ENCODE data around the gene COPS6. TPM values are rescaled to one million over a fixed set of nuclear protein-coding genes. Genes with fewer than 3 reads are reported as not detected.
A peak's percentile ranks its signal among the peaks of the same experiment; 100 is the strongest.

Gene COPS6
- total RNA-seq, 1 experiment from 2014 or later: 182 TPM

DNA sequence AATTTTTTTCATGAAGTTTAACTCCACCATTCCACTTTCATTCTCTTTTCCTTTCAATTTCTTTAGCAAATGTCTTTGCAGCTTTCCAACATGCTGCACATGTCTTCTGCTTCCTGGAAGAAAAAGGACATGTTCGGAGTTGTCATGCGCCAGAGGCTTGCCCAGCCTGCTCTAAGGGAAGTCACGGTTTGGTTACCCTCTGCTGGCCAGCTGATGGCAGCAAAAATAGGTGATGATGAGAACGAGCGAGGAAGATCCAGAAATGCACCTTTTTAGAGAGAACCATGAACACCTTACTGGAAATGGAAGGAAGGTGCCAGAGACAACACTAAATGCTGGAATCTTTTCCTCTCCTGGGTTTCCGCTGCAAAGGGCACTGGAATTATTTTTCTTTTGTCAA is 44.1 kb upstream of the COPS6 start:
- H3K4me1 ChIP-seq (ENCODE audit: control insufficient read depth, insufficient read depth, low read length): peaks cover 5% of the 10 kb centered on the region
- BruUV-seq (replicated peaks): no TSS peak
- H3K27ac ChIP-seq (ENCODE audit: low read length): no peak overlapping the region
- in situ Hi-C loops (cut with HindIII; ENCODE audit: low pct_unique_long_range_greater_than_20kb, low sequenced_read_pairs) (no loop called here), intact Hi-C loops (cut with micrococcal nuclease; ENCODE audit: unreplicated experiment) (no loop called here)
- POLR2A ChIA-PET: interaction anchor here (0.9 kb wide), 1 partner anchor 56 kb away, joined by 4 read pairs; the partner anchor contains the start of genes AP4M1 and MCM7
- TF ChIP-seq, protein P1, sequence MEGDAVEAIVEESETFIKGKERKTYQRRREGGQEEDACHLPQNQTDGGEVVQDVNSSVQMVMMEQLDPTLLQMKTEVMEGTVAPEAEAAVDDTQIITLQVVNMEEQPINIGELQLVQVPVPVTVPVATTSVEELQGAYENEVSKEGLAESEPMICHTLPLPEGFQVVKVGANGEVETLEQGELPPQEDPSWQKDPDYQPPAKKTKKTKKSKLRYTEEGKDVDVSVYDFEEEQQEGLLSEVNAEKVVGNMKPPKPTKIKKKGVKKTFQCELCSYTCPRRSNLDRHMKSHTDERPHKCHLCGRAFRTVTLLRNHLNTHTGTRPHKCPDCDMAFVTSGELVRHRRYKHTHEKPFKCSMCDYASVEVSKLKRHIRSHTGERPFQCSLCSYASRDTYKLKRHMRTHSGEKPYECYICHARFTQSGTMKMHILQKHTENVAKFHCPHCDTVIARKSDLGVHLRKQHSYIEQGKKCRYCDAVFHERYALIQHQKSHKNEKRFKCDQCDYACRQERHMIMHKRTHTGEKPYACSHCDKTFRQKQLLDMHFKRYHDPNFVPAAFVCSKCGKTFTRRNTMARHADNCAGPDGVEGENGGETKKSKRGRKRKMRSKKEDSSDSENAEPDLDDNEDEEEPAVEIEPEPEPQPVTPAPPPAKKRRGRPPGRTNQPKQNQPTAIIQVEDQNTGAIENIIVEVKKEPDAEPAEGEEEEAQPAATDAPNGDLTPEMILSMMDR (IDR thresholded peaks at IDR 0.05): peak; percentile 50
- TF ChIP-seq SIN3A (IDR thresholded peaks at IDR 0.05; ENCODE audit: borderline replicate concordance, insufficient read depth, low read depth, low read length): no peak
- no peaks in the 10 kb centered on the region for H3K9me3 ChIP-seq (ENCODE audit: control insufficient read depth, insufficient read depth, low read depth, low read length)
- peak; percentile 58; the same call in 1 of the 2 replicates for ATAC-seq
- H3K27me3 ChIP-seq (ENCODE audit: control insufficient read depth, insufficient read depth, low read length): no peaks in the 10 kb centered on the region
- no peak overlapping the region for H3K4me3 ChIP-seq (ENCODE audit: low read depth in 2 of 2, low read length in 2 of 2)
- DNase-seq (ENCODE audit: low read depth, low spot score): no peak
- H3K36me3 ChIP-seq (ENCODE audit: control insufficient read depth, insufficient read depth, low read length): no peaks in the 10 kb centered on the region; the same call in 1 of the 2 replicates
- CTCF ChIA-PET: interaction anchor here (0.7 kb wide), 1 partner anchor 44 kb away, joined by 10 read pairs; no protein-coding TSS in a partner anchor

DNA sequence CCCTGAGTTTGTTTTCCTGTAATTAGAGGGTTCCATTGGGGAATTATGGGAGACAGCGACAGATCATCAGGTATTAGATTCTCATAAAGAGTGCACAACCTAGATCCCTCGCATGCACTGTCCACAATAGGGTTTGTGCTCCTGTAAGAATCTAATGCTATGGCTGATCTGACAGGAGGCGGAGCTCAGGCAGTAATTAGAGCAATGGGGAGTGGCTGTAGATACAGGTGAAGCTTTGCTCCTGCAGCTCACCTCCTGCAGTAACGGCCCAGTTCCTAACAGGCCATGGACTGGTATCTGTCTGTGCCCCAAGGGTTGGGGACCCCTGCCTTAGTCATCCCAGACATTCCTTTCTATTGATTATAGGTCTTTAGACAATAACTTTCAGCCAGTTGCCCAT is 40.1 kb upstream of the COPS6 start:
- Histone ChIP-seq H3K9me3 (ENCODE audit: control insufficient read depth, insufficient read depth, low read depth, low read length) (no peaks in the 10 kb centered on the region), H3K27ac (ENCODE audit: low read length) (peak overlapping the region; percentile 94), H3K4me3 (ENCODE audit: low read depth in 2 of 2, low read length in 2 of 2) (peak overlapping the region in 1 of 2 experiments; percentile 92; a peak in 1 of 4 replicates), H3K27me3 (ENCODE audit: control insufficient read depth, insufficient read depth, low read length) (no peaks in the 10 kb centered on the region), H3K36me3 (ENCODE audit: control insufficient read depth, insufficient read depth, low read length) (no peaks in the 10 kb centered on the region; the same call in 1 of the 2 replicates), H3K4me1 (ENCODE audit: control insufficient read depth, insufficient read depth, low read length) (peaks cover 4% of the 10 kb centered on the region)
- BruUV-seq (replicated peaks): no TSS peak
- no peak for DNase-seq (ENCODE audit: low read depth, low spot score)
- in situ Hi-C loops (cut with HindIII; ENCODE audit: low pct_unique_long_range_greater_than_20kb, low sequenced_read_pairs) (no loop called here), intact Hi-C loops (cut with micrococcal nuclease; ENCODE audit: unreplicated experiment) (no loop called here)
- POLR2A ChIA-PET: interaction anchor here (0.6 kb wide), 1 partner anchor 1567 kb away, joined by 4 read pairs; no protein-coding TSS in a partner anchor
- TF ChIP-seq SIN3A (IDR thresholded peaks at IDR 0.05; ENCODE audit: borderline replicate concordance, insufficient read depth, low read depth, low read length) (no peak), TCF7L2 (IDR thresholded peaks at IDR 0.05; ENCODE audit: low read depth, low read length) (no peak), POLR2AphosphoS5 (IDR thresholded peaks at IDR 0.05; ENCODE audit: low read depth, low read length) (no peak)
- TF ChIP-seq, protein P1 (IDR thresholded peaks at IDR 0.05): no peak
- TF ChIP-seq, protein P2, sequence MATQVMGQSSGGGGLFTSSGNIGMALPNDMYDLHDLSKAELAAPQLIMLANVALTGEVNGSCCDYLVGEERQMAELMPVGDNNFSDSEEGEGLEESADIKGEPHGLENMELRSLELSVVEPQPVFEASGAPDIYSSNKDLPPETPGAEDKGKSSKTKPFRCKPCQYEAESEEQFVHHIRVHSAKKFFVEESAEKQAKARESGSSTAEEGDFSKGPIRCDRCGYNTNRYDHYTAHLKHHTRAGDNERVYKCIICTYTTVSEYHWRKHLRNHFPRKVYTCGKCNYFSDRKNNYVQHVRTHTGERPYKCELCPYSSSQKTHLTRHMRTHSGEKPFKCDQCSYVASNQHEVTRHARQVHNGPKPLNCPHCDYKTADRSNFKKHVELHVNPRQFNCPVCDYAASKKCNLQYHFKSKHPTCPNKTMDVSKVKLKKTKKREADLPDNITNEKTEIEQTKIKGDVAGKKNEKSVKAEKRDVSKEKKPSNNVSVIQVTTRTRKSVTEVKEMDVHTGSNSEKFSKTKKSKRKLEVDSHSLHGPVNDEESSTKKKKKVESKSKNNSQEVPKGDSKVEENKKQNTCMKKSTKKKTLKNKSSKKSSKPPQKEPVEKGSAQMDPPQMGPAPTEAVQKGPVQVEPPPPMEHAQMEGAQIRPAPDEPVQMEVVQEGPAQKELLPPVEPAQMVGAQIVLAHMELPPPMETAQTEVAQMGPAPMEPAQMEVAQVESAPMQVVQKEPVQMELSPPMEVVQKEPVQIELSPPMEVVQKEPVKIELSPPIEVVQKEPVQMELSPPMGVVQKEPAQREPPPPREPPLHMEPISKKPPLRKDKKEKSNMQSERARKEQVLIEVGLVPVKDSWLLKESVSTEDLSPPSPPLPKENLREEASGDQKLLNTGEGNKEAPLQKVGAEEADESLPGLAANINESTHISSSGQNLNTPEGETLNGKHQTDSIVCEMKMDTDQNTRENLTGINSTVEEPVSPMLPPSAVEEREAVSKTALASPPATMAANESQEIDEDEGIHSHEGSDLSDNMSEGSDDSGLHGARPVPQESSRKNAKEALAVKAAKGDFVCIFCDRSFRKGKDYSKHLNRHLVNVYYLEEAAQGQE (IDR thresholded peaks at IDR 0.05; ENCODE audit: insufficient read depth in 1 of 2, low read depth in 2 of 2, low read length in 1 of 2): no peak
- ATAC-seq: no peak
- CTCF ChIA-PET: no interaction called here
